HG02970 (cell line): ENCODE data around the gene CSN2.

Source experiments
- ATAC-seq: cut with Tn5 transposase; IDR thresholded peaks from one replicate; pipeline ENCODE4 v1.9.1; 2021; ENCODE audit warnings: mild to moderate bottlenecking, moderate library complexity, moderate number of reproducible peaks; ENCODE audit not compliant: unreplicated experiment, low FRiP score

CSN2 gene

DNA sequence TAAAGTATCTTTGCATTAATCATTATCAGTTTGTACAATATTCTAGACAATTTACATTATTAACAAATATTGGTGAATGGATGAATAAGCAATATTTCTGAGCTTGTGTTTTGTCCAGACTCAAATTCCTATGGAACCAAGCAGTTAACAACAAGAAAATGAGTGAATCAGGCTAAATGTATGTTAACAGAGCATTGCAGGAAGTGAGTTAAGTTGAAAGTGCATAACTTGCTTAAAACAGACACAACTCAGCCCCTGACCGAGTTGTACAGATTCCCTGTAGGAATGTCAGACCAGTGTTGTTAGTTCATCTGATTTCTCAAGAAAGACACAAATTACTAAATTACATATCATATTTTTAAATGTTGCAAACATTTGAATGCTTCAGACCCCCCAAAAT lies 58.4 kb downstream of the CSN2 start:
- no peak for ATAC-seq
